HG03103 (cell line): ENCODE measurements around the gene UBE2R2.
"Not testable (repeated sequence)": the region's sequence is repeated elsewhere in the genome, so short reads cannot be mapped to it uniquely, and the experiment has no call there.

ENCODE experiments used
- ATAC-seq: cut with Tn5 transposase; IDR thresholded peaks from one replicate; pipeline ENCODE4 v1.9.1; 2021; ENCODE audit warnings: low read depth; ENCODE audit not compliant: unreplicated experiment

Gene UBE2R2

DNA sequence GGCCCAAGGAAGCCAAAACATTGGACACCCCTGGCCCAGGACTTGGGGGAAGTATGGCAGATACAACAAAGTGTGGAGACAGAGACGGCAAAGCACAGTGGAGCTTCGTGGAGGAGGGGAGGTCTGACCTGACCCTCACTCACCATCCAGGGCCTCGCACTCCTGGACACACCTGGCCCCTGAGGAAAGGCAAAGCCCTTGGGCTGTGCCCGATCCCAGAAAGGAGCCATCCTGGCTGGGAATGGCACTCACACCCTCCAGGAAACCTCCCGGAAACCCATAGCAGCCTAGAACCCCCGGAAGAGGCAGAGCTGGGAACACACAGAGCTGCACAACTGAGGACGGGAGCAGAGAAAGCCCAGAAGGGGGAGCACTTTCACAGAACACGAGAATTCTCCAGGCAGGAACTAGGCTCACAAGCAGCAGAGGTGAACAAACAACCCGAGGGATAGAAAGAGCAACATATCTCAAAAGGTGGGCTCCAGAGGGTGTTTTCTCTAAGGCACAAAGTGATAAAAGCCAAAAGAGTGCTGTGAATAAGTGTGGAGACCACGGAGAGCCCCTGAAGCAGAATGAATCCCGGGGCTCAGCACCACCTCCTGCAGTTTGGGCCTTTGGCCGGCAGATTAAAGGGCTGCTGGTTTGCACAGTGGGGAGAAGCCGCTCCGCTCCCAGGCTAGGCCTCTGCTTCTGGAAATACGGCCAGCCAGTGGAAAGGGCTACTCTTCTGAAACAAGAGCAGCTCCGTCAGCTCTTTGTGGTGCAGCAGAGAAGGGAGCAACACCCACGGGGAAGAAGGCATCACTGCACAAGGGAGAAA lies 108.2 kb downstream of the UBE2R2 start:
- no peak for ATAC-seq

DNA sequence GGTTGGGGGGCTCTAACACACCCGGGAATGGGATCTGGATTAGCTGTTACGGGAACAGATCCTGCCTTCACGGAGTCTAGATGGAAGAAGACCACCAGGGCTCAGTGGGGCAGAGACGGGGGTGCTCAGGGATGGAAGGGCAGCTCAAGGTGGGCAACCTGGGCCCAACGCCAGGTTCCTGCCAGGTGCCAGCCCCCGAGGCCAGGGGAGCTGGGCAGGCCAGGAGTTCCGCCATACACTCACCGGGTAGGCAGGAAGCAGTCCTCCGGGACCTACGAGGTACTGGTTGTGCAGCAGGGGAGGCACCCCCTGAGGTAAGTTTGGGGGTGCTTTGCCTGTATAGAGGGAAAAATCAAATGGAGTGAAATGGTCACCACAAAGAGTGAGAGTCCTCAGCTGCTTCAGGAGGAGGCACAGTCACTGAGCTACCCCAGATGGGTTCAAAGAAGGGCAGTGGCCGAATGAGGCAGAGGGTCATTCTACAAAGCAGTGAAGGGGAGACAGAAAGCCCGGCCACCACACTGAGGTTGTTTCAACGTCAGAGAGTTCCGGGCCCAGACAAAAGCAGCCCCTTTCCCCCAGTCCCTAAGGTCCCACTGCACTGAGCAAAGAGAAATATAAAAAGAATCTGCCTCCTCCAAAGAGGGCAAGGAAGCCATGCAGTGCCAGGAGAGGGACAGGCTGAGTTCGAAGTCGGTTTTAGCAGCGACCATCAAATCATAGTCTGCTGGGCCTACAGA lies 110.0 kb downstream of the UBE2R2 start:
- ATAC-seq, result no peak

DNA sequence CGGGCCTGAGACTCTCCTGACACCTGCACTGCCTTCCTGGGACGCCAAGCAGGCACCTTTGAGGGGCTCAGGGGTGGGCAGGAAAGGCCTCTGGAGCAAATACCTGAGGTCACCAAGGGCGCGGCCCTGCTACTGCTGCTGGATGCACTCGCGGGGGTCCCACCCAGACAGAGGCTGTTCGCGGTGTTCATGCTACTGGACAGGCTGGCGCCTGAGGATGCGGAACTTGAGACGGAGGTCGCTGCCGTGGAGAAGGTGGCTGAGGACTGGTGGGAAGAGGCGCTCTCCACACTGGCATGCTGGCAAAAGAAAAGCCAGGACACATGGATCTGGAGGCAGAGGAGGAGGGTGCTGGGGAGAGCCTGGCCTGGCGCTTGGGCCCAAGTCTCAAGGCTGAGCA lies 110.7 kb downstream of the UBE2R2 start:
- ATAC-seq, result no peak

DNA sequence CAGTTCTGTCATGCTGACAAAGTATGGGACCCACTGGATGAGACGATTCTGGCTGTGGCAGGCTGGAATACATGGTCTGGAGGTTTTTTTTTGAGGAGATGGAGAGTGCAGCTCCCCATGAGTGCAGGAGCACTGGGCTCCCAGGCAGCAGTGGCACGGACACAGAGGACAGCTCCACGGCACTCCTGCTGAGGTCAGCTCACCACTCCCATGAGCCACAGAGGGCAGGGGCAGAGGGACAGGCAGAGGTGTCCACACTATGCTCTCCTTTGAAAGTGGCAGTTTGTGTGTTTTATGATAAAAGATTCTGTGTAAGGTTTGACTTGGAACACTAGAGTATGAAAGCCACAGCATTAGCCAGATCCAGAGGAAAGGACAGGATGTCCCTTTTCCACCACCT lies 114.4 kb downstream of the UBE2R2 start:
- ATAC-seq, result no peak

DNA sequence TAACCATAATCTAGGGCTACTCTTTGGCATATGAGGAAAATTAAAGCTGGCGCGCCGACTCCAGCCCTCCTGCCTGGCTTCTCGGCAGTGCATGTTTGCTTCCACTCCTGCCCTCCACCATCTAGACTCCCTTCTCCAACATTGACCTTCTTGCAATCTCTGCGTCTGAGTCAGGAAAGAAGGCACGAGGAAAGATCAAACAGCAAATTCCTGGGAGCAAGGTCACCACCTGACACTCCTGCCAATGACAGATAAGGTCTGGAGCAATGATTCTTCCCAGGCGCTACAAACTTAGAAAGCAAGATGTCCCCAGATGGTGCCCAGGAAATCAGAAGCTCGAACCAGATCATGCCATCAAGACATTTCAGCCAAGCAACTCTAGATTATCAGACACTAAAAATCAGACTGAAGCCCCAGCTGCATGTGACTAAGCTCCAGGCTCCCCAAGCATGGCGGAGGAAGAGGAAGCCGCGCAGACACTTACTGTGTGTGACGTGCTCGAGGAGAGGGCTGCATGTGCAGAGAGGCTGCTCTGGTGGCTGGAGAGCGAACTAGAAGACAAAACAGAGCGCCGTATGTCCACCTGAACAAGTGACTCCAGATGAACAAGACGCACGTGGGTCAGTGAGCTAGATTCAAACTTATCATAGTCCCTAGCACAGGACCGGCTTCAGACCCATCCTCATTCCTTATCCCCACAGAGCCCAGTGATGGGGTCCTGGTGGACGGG lies 115.3 kb downstream of the UBE2R2 start:
- no peak for ATAC-seq

DNA sequence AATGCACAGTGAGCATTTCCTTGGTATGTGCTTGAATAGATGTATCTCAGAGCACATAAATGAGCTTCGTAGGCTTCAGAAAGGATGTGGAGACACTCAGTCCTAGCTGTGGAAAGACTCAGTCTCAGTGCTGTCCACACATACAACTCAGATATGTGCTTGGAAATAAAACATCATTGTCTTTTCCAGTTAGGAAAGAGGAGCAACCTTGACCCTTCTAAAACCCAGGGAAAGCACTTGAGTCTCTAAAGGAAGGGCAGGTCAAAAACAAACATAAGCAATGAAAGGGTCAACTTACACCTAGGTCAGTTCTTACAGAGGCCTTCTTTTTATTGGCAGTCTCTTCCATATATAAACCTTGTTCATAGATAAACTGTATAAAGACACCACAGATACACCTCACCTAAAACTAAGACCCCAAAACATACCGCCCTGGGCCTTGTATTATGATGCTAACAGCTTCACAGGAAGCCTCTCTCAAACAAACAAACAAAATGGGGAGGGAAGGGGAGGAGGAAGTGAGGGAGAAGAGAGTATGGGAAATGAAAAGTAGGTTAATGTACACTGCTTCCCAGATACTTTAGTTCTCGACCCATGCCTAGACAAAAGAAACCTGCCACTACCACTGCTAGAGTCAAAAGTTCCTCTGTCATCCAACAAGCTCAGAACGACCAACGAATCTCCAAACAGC lies 117.4 kb downstream of the UBE2R2 start:
- ATAC-seq, result no peak

DNA sequence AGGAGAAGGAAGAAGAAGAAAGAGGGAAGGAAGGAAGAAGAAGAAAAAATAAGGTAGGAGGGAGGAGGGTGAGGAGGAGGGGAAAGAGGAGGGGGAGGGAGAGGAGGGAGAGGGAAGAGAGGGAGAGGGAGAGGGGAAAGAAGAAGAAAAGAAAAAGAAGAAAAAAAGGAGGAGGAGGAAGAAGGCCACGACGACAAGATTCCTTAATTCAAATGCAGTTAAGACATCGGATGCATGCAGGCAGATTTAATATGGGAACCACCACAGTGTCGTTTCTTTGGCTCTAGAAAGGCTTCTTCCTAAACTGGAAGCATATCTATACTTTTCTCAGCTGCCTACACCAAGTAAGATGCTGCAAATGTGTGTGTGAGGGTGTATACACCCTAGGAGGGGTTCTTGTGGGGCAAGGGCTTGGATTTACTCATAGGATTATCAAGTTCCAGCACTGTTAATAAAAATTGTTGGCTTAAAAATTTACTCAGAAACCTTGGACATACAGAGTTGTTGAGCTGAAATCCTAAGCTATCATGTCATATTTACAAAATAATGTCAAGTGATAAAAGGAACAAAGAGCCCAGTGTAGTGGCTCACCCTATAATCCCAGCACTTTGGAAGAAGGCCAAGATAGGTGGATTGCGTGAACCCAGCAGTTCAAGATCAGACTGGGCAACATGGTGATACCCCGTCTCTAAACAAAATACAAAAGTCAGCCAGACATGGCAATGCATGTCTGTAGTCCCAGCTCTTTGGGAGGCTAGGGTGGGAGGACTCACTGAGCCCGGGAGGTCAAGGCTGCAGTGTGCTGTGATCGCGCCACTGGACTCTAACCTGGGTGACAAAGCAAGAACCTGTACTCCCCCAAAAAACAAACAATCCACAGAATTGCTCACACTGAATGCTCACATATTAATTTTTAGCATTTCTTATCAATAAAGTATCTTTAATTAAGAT lies 123.2 kb downstream of the UBE2R2 start:
- ATAC-seq, result no peak

DNA sequence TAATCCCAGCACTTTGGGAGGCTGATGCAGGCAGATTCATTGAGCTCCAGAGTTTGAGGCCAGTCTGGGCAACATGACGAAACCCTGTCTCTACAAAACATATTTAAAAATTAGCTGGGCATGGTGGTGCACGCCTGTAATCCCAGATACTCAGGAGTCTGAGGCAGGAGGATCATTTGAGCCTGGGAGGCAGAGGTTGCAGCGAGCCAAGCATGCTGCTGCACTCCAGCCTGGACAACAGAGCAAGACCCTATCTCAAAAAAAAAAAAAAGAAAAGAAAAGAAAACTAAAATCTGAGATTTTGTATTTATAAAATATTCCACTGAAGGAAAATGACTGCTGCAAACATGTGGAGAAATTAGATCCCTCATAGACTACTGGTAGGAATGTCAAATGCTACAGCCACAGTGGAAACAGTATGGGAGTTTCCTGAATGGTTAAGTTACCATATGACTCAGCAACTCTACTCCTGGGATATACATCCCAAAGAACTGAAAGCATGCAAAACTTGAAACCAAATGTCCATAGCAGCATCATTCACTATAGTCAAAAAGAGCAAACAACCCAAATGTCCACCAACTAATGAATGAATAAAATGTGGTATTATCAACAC lies 125.6 kb downstream of the UBE2R2 start:
- ATAC-seq, result no peak

DNA sequence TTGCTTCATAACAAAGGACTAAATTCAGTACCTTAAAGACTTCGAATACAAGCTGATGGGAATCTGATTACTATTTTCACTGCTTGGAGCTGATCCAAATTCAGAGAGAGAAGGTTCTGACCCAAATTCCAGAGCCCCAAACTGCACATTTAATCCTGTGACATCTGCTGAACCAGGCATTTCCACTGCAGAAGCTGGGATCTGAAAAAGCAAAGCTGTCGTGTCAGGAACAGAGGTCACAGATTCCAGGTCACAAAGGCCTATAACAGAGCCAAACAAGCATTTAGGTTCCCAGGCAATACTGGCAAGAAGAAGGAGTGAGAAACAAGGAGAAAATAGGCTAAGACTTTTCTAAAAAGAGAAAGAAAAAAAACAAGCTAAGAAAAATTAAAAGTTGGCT lies 126.4 kb downstream of the UBE2R2 start:
- no peak for ATAC-seq

DNA sequence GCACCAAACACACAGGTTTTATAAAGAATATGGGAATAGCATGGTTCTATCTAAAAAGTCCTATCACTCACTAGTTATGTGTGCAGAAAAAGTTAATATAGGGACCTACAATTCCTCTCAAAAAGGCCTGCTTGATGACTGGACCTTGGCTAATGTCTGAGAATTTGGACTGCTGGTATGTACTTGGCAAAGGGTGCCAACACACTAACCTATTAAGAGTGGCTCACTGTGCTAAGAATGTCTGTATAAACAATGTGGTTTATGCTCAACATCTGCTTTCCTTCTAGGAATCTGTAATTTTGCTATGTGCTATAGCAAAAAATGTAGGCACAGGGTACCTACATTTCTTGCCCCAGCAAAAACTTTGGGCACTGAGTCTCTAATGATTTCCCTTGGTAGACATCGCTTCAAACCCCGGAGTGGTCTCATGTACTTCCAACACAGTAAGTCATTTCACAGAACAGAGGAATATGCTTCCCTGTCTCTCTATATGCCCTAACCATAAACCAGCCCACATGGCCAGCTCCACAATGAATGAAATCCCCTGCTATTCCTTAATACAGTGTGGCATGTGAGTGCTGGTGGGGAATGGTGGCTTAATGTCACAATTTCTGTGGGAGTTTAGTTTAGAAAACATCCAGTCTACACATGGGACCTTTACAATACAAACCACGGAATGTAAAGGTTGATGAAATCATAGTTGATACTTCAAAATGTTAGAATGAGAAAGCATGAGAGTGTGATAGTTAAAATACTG lies 130.0 kb downstream of the UBE2R2 start:
- ATAC-seq, result no peak

DNA sequence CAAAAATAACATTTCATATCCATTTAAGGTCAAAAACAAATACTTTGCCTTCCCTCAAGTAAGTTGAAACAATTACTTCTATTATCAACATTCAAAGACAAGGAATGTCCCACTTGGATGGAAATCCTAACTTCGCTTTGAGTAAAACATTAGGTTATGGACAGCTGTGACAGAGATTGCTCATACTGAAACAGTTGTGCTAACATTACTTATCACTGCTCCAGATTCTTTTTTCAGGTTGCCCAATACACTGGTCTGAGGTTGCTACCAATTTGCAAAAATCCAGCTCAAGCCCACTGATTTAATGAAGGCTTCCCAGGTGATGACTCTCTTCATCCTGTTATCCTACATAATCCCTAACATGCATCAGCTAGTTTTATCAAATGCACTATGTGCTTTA lies 133.4 kb downstream of the UBE2R2 start:
- no peak for ATAC-seq

DNA sequence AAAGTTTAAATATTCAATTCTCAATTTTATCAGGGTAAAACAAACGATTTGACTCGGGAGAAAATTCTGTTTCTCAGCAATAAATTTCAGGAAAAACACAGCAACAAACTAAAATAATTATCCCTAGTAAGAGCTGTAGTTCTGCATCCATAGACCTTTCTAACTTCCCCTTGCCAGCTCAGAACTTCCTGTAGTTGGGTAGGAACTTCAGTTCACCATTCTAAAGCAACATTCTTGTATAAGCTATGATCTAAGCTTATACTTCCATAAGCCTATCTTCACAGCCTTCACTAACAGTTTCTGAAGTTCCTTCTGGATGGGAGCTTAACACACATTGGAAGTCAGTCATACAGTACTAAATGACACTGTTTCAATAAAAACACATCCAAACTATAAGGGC lies 135.1 kb downstream of the UBE2R2 start:
- no peak for ATAC-seq

DNA sequence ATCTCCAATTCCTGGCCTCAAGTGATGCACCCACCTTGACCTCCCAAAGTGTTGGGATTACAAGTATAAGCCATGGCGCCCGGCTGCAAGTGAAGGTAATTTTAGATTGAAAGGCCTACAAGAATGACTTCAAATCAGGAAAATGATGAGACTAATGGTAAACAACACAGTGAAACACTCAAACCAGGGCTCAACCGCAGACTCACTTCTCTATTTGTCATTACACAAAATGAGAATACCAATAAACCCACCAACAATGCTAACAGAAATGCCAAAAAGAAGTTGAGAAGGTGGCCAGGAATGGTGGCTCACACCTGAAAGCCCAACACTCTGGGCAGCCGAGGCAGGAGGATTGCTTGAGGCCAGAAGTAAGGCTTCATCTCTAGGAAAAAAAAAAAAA lies 139.6 kb downstream of the UBE2R2 start:
- no peak for ATAC-seq

DNA sequence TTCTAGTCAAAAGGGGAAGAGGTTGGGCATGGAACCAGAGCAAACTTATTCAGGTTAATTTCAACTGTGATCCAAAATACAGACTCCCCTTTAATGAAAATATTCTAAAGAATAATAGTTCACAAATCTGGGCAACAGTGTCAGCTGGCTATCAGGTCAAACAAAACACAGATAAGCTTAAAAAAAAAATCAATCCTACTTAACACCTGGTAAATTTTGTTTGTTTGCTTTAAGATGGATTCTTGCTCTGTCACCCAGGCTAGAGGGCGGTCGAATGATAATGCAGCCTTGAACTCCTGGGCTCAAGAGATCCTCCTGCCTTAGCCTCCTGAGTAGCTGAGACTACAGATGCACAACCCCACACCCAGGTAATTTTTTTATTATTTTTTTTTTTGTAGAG lies 142.8 kb downstream of the UBE2R2 start:
- ATAC-seq, result no peak

DNA sequence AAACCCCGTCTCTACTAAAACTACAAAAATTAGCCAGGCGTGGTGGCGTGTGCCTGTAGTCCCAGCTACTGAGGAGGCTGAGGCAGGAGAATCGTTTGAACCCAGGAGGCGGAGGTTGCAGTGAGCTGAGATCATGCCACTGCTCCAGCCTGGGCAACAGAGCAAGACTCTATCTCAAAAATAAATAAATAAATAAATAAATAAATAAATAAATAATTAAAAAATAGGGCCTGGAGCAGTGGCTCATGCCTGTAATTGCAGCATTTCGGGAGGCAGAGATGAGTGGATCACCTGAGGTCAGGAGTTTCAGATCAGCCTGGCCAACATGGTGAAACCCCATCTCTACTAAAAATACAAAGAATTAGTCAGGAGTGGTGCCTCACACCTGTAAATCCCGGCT lies 145.5 kb downstream of the UBE2R2 start:
- ATAC-seq, result not testable (repeated sequence)

DNA sequence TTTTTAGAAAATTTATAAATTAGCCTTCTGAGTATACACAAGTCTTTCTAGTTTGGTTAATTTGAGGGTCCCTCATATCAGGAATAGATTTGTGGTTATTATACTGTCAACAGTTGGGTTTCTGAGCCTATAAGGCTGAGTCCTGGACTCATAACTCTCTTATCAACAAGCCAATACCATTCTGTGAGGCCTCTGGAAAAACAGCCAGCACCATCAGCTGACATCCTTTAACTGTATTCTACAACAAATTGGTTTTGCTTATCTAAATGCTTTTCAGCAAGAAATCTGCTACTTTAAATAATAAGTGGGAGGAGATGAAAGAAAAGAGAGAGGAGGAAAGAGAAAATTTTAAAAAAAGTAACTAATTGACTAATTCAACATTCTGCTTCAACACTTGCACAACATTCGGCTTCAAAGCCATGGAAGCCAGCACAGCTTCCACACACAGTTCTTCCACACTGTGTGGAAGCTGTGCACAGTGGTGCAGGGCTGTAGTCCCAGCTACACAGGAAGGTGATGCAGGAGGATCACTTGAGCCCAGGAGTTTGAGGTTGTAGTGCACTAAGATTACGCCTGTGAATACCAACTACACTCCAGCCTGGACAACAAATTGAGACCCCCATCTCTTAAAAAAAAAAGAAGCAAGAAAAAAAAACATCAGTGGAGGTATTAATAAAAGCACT lies 147.3 kb downstream of the UBE2R2 start:
- ATAC-seq, result no peak
